RWPE2 (cell line): ENCODE results near the gene RSU1.

Source experiments
- ATAC-seq: fragments of 200-7000 bp; cut with Tn5 transposase; 3 replicates; pipeline ENCODE4 v1.9.1; 2021; ENCODE audit warnings: low read depth
- DNase-seq: peaks from one replicate; pipeline ENCODE4 v3.0.0-alpha.2; 2020; ENCODE audit warnings: low spot score
- H3K27ac ChIP-seq: fragments of 450-650 bp; 2 replicates; pipeline ENCODE4 v1.5.1; 2017; ENCODE audit warnings: mild to moderate bottlenecking; ENCODE audit not compliant: poor library complexity, severe bottlenecking
- H3K27me3 ChIP-seq: fragments of 250-450 bp; sonication (Bioruptor Pico); 2 replicates; pipeline ENCODE4 v1.5.1; 2021; ENCODE audit warnings: mild to moderate bottlenecking, moderate library complexity; ENCODE audit not compliant: insufficient read depth, poor library complexity, severe bottlenecking
- H3K36me3 ChIP-seq: fragments of 250-450 bp; sonication (Bioruptor Pico); 2 replicates; pipeline ENCODE4 v1.5.1; 2020; ENCODE audit warnings: low read depth, mild to moderate bottlenecking, moderate library complexity
- H3K4me1 ChIP-seq: fragments of 250-450 bp; sonication (Bioruptor Pico); 2 replicates; pipeline ENCODE4 v1.5.1; 2021; ENCODE audit warnings: mild to moderate bottlenecking, moderate library complexity; ENCODE audit not compliant: insufficient read depth, poor library complexity, severe bottlenecking
- H3K4me3 ChIP-seq: fragments of 250-450 bp; sonication (Bioruptor Pico); 2 replicates; pipeline ENCODE4 v1.5.1; 2021; ENCODE audit warnings: mild to moderate bottlenecking, moderate library complexity; ENCODE audit not compliant: severe bottlenecking
- H3K9me3 ChIP-seq: fragments of 250-450 bp; sonication (Bioruptor Pico); 2 replicates; pipeline ENCODE4 v1.5.1; 2021; ENCODE audit warnings: mild to moderate bottlenecking, moderate library complexity; ENCODE audit not compliant: severe bottlenecking
- CTCF ChIP-seq: fragments of 450-650 bp; IDR thresholded peaks from one replicate; pipeline ENCODE4 v1.5.1; 2017; ENCODE audit warnings: mild to moderate bottlenecking, moderate library complexity; ENCODE audit not compliant: poor library complexity, severe bottlenecking

RSU1 gene

GRCh38 chr10:16644146-16644545 is 173.1 kb downstream of the RSU1 start:
- TF ChIP-seq CTCF = no peak
- no peak overlapping the region for H3K4me3 ChIP-seq
- H3K4me1 ChIP-seq = peaks cover 12% of the 10 kb centered on the region
- H3K27me3 ChIP-seq = no peaks in the 10 kb centered on the region
- peak overlapping the region; percentile 8 for H3K27ac ChIP-seq
- no peaks in the 10 kb centered on the region for H3K9me3 ChIP-seq
- H3K36me3 ChIP-seq = no peaks in the 10 kb centered on the region
- peak; percentile 98 for ATAC-seq
- no peak for DNase-seq

DNA sequence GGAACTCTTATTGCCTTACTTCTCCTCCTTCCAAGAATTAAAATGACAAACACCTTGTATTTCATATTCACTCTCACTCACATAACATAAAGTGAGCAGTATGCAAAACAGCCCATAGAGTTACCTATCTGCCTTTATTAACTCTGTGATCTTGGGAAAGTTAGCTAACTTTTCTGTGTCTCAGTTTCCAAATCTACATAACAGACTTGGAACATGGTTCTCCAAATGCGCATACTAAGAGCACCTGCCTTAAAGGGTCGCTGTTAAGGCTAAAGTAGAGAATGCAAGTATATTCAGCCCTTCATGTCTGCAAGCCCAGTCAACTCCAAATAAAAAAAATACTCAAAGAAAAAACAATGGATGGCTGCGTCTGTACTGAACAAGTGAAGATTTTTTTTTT is 173.7 kb downstream of the RSU1 start:
- DNase-seq = no peak
- no peak for ATAC-seq

GRCh38 chr10:16640153-16640552 is 177.1 kb downstream of the RSU1 start:
- Histone ChIP-seq H3K36me3 (no peaks in the 10 kb centered on the region), H3K4me1 (peaks cover 12% of the 10 kb centered on the region), H3K27ac (no peak overlapping the region), H3K9me3 (no peaks in the 10 kb centered on the region), H3K27me3 (no peaks in the 10 kb centered on the region), H3K4me3 (no peak overlapping the region)
- TF ChIP-seq CTCF = no peak
- DNase-seq (no peak), ATAC-seq (no peak)

More for the DNA sequence above, 173.7 kb downstream of the RSU1 start:
- no peak overlapping the region for H3K27ac ChIP-seq
- no peaks in the 10 kb centered on the region for H3K36me3 ChIP-seq
- no peaks in the 10 kb centered on the region for H3K27me3 ChIP-seq
- no peak for TF ChIP-seq CTCF
- no peaks in the 10 kb centered on the region for H3K9me3 ChIP-seq
- H3K4me3 ChIP-seq = no peak overlapping the region
- peaks cover 12% of the 10 kb centered on the region for H3K4me1 ChIP-seq

- Histone ChIP-seq H3K27me3 (no peaks in the 10 kb centered on the region), H3K9me3 (no peaks in the 10 kb centered on the region), H3K36me3 (no peaks in the 10 kb centered on the region), H3K4me1 (peaks cover 9% of the 10 kb centered on the region), H3K4me3 (no peak overlapping the region), H3K27ac (no peak overlapping the region)
- no peak for TF ChIP-seq CTCF
- ATAC-seq (no peak), DNase-seq (no peak)
Measured at GRCh38 chr10:16639471-16639870, 177.8 kb downstream of the RSU1 start.

- H3K27me3 ChIP-seq = no peaks in the 10 kb centered on the region
- ATAC-seq (no peak), DNase-seq (no peak)
- H3K36me3 ChIP-seq = no peaks in the 10 kb centered on the region
- TF ChIP-seq CTCF = no peak
- H3K9me3 ChIP-seq = no peaks in the 10 kb centered on the region
- no peaks in the 10 kb centered on the region for H3K4me1 ChIP-seq
- H3K27ac ChIP-seq = no peak overlapping the region
- no peak overlapping the region for H3K4me3 ChIP-seq
Measured at GRCh38 chr10:16632996-16633395, 184.2 kb downstream of the RSU1 start.
